Mesendoderm (in vitro differentiated cells): ENCODE data around the gene BMI1.

ENCODE experiments used
- DNase-seq: peaks from one replicate; pipeline ENCODE4 v3.0.0; 2013
- H2AK5ac ChIP-seq: 2 replicates; pipeline ENCODE4 v1.6.1; 2013; ENCODE audit warnings: low read length, inconsistent platforms
- H2BK120ac ChIP-seq: 2 replicates; pipeline ENCODE4 v1.6.1; 2013; ENCODE audit warnings: low read depth, mild to moderate bottlenecking, low read length, moderate library complexity, mixed read lengths
- H2BK15ac ChIP-seq: replicated peaks from 2 replicates; pipeline ENCODE4 v1.6.1; 2013; ENCODE audit warnings: low read depth, mild to moderate bottlenecking, moderate library complexity
- H2BK5ac ChIP-seq: 2 replicates; pipeline ENCODE4 v1.6.1; 2013; ENCODE audit warnings: low read length, inconsistent platforms
- H3K18ac ChIP-seq: 2 replicates; pipeline ENCODE4 v1.6.1; 2013; ENCODE audit warnings: mild to moderate bottlenecking, low read length, mixed read lengths
- H3K23ac ChIP-seq: one replicate; pipeline ENCODE4 v1.6.1; 2013; ENCODE audit warnings: low read length
- H3K27ac ChIP-seq: 2 replicates; pipeline ENCODE4 v1.5.1; 2013; ENCODE audit warnings: low read depth, mild to moderate bottlenecking, inconsistent platforms, low read length, moderate library complexity
- H3K27me3 ChIP-seq: 2 replicates; pipeline ENCODE4 v1.6.1; 2013; ENCODE audit warnings: low read length, control low read depth, mild to moderate bottlenecking, inconsistent platforms; ENCODE audit not compliant: insufficient read depth, poor library complexity
- H3K36me3 ChIP-seq: 2 replicates; pipeline ENCODE4 v1.6.1; 2013; ENCODE audit warnings: low read length, inconsistent platforms; ENCODE audit not compliant: control insufficient read depth, insufficient read depth
- H3K4ac ChIP-seq: one replicate; pipeline ENCODE4 v1.6.1; 2013; ENCODE audit warnings: low read depth, mild to moderate bottlenecking, low read length, moderate library complexity
- H3K4me1 ChIP-seq: 2 replicates; pipeline ENCODE4 v1.6.1; 2013; ENCODE audit warnings: low read depth, low read length, inconsistent platforms; ENCODE audit not compliant: control insufficient read depth
- H3K4me2 ChIP-seq: 2 replicates; pipeline ENCODE4 v1.6.1; 2013; ENCODE audit warnings: low read length
- H3K4me3 ChIP-seq: 2 replicates; pipeline ENCODE4 v1.5.1; 2013; ENCODE audit warnings: mild to moderate bottlenecking, low read length
- H3K56ac ChIP-seq: one replicate; pipeline ENCODE4 v1.6.1; 2013; ENCODE audit warnings: low read length
- H3K79me1 ChIP-seq: 2 replicates; pipeline ENCODE4 v1.6.1; 2013; ENCODE audit warnings: low read length, inconsistent platforms
- H3K79me2 ChIP-seq: 2 replicates; pipeline ENCODE4 v1.6.1; 2013; ENCODE audit warnings: mild to moderate bottlenecking, low read length; ENCODE audit not compliant: control insufficient read depth, insufficient read depth
- H3K9ac ChIP-seq: 2 replicates; pipeline ENCODE4 v1.6.1; 2013; ENCODE audit warnings: low read length, inconsistent platforms
- H4K5ac ChIP-seq: one replicate; pipeline ENCODE4 v1.6.1; 2013; ENCODE audit warnings: low read length
- H4K8ac ChIP-seq: one replicate; pipeline ENCODE4 v1.6.1; 2013; ENCODE audit warnings: low read depth, mild to moderate bottlenecking, control low read depth, low read length, moderate library complexity
- WGBS: extraction: QIAGEN DNeasy Blood & Tissue Kit; methylation state at CpG from one replicate; pipeline ENCODE4 v1.1.7; 2013; ENCODE audit warnings: low lambda C conversion rate, missing lambda C conversion rate; ENCODE audit not compliant: insufficient coverage; ENCODE audit errors: extremely low coverage; 5-methylcytosine and 5-hydroxymethylcytosine counted together

The BMI1 gene

GRCh38 chr10:22364407-22365140, 43.7 kb downstream of the BMI1 start:
- Histone ChIP-seq H3K23ac (no peak overlapping the region), H2BK5ac (no peak overlapping the region), H3K27me3 (no peaks in the 10 kb centered on the region), H4K5ac (no peak overlapping the region), H3K4ac (no peak overlapping the region), H3K36me3 (no peaks in the 10 kb centered on the region), H3K56ac (no peak overlapping the region), H3K27ac (no peak overlapping the region), H3K4me3 (no peak overlapping the region), H3K79me1 (no peaks in the 10 kb centered on the region), H4K8ac (no peak overlapping the region), H3K79me2 (no peaks in the 10 kb centered on the region), H3K18ac (no peak overlapping the region), H2AK5ac (no peak overlapping the region), H3K4me2 (no peak overlapping the region), H3K4me1 (no peaks in the 10 kb centered on the region), H3K9ac (no peak overlapping the region), H2BK15ac (no peak overlapping the region), H2BK120ac (no peak overlapping the region)
- no peak for DNase-seq
- WGBS = no CpG with 5 or more reads among the region's 5 CpGs

DNA sequence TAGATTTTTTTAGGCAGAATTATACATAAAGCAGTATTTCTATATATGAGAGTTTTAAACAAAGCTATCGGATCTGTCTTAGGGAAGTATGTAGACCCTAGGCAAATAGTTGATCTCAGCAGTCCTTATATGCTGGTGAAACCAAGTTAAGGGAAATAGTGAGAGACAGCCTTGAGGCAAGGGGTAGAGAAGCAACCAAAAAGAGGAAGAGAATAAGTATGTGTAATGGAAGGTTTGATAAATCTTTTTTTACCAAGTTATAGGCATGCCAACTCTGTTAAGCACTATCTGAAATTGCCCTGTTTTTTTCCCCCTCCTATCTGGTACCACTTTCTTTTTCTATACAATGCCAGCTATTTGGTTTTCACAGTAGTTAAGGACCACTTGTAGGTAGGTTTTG, 44.3 kb downstream of the BMI1 start:
- H2BK5ac ChIP-seq = no peak overlapping the region
- H3K4ac ChIP-seq = no peak overlapping the region
- WGBS = no CpG with 5 or more reads among the region's 1 CpG

DNA sequence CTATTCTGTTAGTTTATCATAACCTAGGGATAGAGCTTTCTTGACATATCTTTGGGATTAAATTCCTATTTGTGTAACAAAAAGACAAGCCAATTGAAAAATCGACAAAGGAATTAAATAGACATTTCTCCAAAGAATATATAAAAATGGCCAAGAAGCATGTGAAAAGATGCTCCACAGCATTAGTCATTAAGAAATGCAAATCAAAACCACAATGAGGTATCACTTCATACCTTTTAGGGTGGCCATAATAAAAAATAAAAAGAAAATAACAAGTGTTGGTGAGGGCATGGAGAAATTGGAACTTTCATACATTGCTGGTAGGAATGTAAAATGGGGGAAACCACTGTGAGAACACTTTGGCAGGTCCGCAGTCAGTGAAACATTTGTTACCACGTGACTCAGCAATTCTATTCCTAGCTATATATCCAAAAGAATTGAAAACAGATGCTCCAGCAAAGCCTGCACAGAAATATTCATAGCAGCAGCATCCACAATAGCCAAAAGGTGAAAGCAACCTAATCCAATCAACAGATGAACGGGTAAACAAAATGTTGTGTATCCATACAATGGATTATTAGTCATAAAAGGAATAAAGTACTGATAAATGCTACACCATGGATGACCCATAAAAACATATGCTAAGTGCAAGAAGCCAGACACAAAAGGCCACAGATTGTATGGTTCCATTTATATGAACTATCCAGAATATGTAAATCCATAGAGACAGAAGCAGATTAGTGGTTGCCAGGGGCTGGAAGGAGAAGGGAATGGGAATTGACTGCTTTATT, 44.9 kb downstream of the BMI1 start:
- H3K23ac ChIP-seq = no peak overlapping the region
- H3K27me3 ChIP-seq = no peaks in the 10 kb centered on the region
- no peaks in the 10 kb centered on the region for H3K4me1 ChIP-seq
- H3K9ac ChIP-seq = no peak overlapping the region
- no peak overlapping the region for H3K4me2 ChIP-seq
- H3K4me3 ChIP-seq = no peak overlapping the region
- no peaks in the 10 kb centered on the region for H3K79me1 ChIP-seq
- no peak for DNase-seq
- no peaks in the 10 kb centered on the region for H3K36me3 ChIP-seq
- H2BK5ac ChIP-seq = no peak overlapping the region
- H3K79me2 ChIP-seq = no peaks in the 10 kb centered on the region
- H3K27ac ChIP-seq = no peak overlapping the region
- no peak overlapping the region for H3K56ac ChIP-seq
- no peak overlapping the region for H2AK5ac ChIP-seq
- no peak overlapping the region for H2BK120ac ChIP-seq
- H3K18ac ChIP-seq = no peak overlapping the region
- no peak overlapping the region for H4K5ac ChIP-seq
- no peak overlapping the region for H2BK15ac ChIP-seq
- H3K4ac ChIP-seq = no peak overlapping the region
- no CpG with 5 or more reads among the region's 4 CpGs for WGBS
- H4K8ac ChIP-seq = no peak overlapping the region

More for the DNA sequence above, 44.3 kb downstream of the BMI1 start:
- no peak overlapping the region for H3K4me3 ChIP-seq
- no peaks in the 10 kb centered on the region for H3K79me1 ChIP-seq
- H2AK5ac ChIP-seq = no peak overlapping the region
- H4K8ac ChIP-seq = no peak overlapping the region
- no peak for DNase-seq
- no peak overlapping the region for H3K56ac ChIP-seq
- no peaks in the 10 kb centered on the region for H3K27me3 ChIP-seq
- H3K36me3 ChIP-seq = no peaks in the 10 kb centered on the region
- H4K5ac ChIP-seq = no peak overlapping the region
- no peak overlapping the region for H3K9ac ChIP-seq
- H3K23ac ChIP-seq = no peak overlapping the region
- no peaks in the 10 kb centered on the region for H3K79me2 ChIP-seq
- no peak overlapping the region for H3K4me2 ChIP-seq
- H2BK15ac ChIP-seq = no peak overlapping the region
- H3K18ac ChIP-seq = no peak overlapping the region
- H2BK120ac ChIP-seq = no peak overlapping the region
- H3K27ac ChIP-seq = no peak overlapping the region
- no peaks in the 10 kb centered on the region for H3K4me1 ChIP-seq

GRCh38 chr10:22366435-22366703, 45.5 kb downstream of the BMI1 start:
- H3K27ac ChIP-seq = no peak overlapping the region
- H4K5ac ChIP-seq = no peak overlapping the region

DNA sequence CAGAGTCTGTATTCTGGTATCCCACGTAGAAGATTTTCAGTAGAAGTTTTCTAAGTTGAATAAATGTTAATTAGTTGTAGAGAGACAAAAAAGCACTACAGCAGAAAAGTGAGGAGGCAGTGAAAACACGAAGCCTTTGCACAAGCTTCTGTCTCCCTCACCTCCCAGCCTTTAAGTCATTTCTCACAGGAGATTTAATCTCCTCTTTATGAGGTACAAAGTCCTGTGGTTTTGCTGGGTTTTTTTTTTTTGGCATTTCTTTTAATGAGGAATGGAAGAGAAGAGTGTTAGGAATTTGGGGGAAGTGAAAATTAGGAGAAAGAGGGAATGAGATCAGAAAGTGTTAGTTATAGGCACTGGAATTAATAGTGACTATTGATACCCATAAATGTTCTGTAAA, 45.9 kb downstream of the BMI1 start:
- no CpG with 5 or more reads among the region's 2 CpGs for WGBS
- Histone ChIP-seq H4K5ac (no peak overlapping the region), H3K18ac (no peak overlapping the region), H2AK5ac (no peak overlapping the region), H3K27me3 (no peaks in the 10 kb centered on the region), H3K23ac (no peak overlapping the region), H3K4me2 (no peak overlapping the region), H3K4ac (no peak overlapping the region), H3K4me3 (no peak overlapping the region), H2BK5ac (no peak overlapping the region), H3K79me2 (no peaks in the 10 kb centered on the region), H4K8ac (no peak overlapping the region), H3K56ac (no peak overlapping the region), H3K36me3 (no peaks in the 10 kb centered on the region), H3K27ac (no peak overlapping the region), H3K79me1 (no peaks in the 10 kb centered on the region), H2BK120ac (no peak overlapping the region), H2BK15ac (no peak overlapping the region), H3K4me1 (no peaks in the 10 kb centered on the region), H3K9ac (no peak overlapping the region)
- DNase-seq = no peak

More at GRCh38 chr10:22366435-22366703, 45.5 kb downstream of the BMI1 start:
- no peak for DNase-seq
- Histone ChIP-seq H2BK5ac (no peak overlapping the region), H4K8ac (no peak overlapping the region), H3K56ac (no peak overlapping the region), H3K18ac (no peak overlapping the region), H3K27me3 (no peaks in the 10 kb centered on the region), H2AK5ac (no peak overlapping the region), H3K4ac (no peak overlapping the region), H3K4me1 (no peaks in the 10 kb centered on the region), H3K79me1 (no peaks in the 10 kb centered on the region), H2BK15ac (no peak overlapping the region), H3K23ac (no peak overlapping the region), H3K9ac (no peak overlapping the region), H3K36me3 (no peaks in the 10 kb centered on the region), H3K4me2 (no peak overlapping the region), H2BK120ac (no peak overlapping the region), H3K4me3 (no peak overlapping the region), H3K79me2 (no peaks in the 10 kb centered on the region)

GRCh38 chr10:22367471-22367870, 46.6 kb downstream of the BMI1 start:
- Histone ChIP-seq H4K8ac (no peak overlapping the region), H3K27ac (no peak overlapping the region), H2BK120ac (no peak overlapping the region), H3K18ac (no peak overlapping the region), H3K4me3 (no peak overlapping the region), H3K23ac (no peak overlapping the region), H3K4me2 (no peak overlapping the region), H3K4me1 (no peaks in the 10 kb centered on the region), H2BK15ac (no peak overlapping the region), H2BK5ac (no peak overlapping the region), H3K36me3 (no peaks in the 10 kb centered on the region), H4K5ac (no peak overlapping the region), H2AK5ac (no peak overlapping the region), H3K9ac (no peak overlapping the region), H3K79me2 (no peaks in the 10 kb centered on the region), H3K4ac (no peak overlapping the region), H3K27me3 (no peaks in the 10 kb centered on the region), H3K56ac (no peak overlapping the region), H3K79me1 (no peaks in the 10 kb centered on the region)
- no peak for DNase-seq
- WGBS = no CpG with 5 or more reads among the region's 1 CpG
